C4-2B (cell line): ENCODE results near the gene KCTD5.

Source experiments
- H3K27ac ChIP-seq: fragments of 450-650 bp; 2 replicates; pipeline ENCODE4 v1.5.1; 2017
- ZFX ChIP-seq: fragments of 450-650 bp; IDR thresholded peaks from 2 replicates; pipeline ENCODE4 v1.6.1; 2017
- TF ChIP-seq, protein P1 (sequence below): fragments of 450-650 bp; conservative IDR thresholded peaks from 2 replicates; pipeline ENCODE4 v1.5.1; 2017; ENCODE audit warnings: mild to moderate bottlenecking

Gene KCTD5

GRCh38 chr16:2706611-2707311 is 24.4 kb downstream of the KCTD5 start:
- TF ChIP-seq, protein P1, sequence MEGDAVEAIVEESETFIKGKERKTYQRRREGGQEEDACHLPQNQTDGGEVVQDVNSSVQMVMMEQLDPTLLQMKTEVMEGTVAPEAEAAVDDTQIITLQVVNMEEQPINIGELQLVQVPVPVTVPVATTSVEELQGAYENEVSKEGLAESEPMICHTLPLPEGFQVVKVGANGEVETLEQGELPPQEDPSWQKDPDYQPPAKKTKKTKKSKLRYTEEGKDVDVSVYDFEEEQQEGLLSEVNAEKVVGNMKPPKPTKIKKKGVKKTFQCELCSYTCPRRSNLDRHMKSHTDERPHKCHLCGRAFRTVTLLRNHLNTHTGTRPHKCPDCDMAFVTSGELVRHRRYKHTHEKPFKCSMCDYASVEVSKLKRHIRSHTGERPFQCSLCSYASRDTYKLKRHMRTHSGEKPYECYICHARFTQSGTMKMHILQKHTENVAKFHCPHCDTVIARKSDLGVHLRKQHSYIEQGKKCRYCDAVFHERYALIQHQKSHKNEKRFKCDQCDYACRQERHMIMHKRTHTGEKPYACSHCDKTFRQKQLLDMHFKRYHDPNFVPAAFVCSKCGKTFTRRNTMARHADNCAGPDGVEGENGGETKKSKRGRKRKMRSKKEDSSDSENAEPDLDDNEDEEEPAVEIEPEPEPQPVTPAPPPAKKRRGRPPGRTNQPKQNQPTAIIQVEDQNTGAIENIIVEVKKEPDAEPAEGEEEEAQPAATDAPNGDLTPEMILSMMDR, result no peak
- no peak for TF ChIP-seq ZFX
- no peak overlapping the region for H3K27ac ChIP-seq

- TF ChIP-seq, protein P1, result no peak
- TF ChIP-seq ZFX, result no peak
- no peak overlapping the region for H3K27ac ChIP-seq
Measured at GRCh38 chr16:2707368-2708289, 25.3 kb downstream of the KCTD5 start.

DNA sequence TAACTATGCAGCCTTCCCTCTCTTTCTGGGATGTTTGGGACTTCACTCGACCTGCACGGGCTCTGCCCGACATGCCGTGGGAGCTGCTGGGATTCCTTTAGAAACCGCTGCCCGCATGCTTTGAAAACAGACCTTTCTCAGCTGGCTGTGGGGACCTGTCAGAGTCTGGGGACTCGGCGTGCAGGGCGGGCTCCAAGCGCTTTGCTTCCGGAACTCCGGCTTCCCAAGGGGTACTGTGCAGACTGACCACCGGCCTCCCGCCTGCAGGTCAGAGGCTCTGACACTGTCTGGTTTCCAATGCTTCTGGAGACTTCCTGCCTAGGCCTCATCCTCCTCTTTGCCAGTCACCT is 25.9 kb downstream of the KCTD5 start:
- TF ChIP-seq, protein P1, result no peak
- no peak for TF ChIP-seq ZFX
- no peak overlapping the region for H3K27ac ChIP-seq

DNA sequence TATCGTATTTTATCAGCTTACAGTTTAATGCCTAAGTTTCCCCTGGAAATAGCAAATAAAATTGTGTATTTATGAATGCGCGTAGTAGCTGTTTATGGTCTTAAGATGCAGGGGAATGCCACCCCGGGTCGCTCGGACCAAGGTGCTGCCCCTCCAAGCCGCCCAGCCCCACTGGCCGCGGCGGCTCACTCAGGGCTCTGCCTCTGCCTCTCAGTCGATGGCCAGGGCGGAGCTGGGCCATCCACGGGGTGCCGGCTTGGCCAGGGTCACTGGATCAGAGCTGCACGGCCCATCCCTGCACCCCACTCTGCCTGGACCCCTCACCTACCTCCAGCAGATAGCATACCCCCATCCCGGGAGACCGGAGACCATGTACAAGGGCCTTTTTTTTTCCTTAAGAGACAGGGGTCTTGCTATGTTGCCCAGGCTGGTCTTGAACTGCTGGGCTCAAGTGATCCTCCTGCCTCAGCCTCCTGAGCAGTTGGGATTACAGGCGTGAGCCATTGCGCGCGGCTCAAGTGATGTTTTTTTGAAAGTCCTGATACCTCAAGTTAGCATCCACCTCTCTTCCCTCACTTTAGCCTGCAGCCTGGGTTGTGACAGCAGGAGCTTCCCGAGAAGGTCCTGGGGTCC is 26.7 kb downstream of the KCTD5 start:
- no peak overlapping the region for H3K27ac ChIP-seq
- no peak for TF ChIP-seq ZFX
- TF ChIP-seq, protein P1, result no peak

DNA sequence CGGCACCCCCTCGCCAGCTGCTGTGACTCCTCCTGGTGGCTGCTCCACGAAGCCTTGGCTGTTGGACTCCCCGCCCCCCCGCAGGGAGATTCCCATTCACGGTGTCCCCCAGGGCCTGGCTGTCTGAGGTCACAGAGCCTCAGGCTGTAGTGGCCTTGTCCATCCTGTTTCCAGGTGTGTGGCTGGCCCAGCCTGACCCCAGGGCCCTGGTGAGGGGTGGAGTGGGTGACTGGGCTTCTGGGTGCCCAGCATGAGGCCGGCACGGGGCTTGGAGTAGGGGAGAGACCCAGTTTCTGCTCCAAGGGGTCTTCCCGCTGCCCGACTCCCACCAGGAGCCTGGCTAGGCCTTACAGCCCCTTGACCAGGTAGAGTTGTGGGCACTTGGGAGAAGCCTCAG is 27.3 kb downstream of the KCTD5 start:
- TF ChIP-seq ZFX, result no peak
- TF ChIP-seq, protein P1, result no peak

GRCh38 chr16:2710021-2710710 is 27.8 kb downstream of the KCTD5 start:
- no peak overlapping the region for H3K27ac ChIP-seq
- TF ChIP-seq, protein P1, result no peak
- TF ChIP-seq ZFX, result no peak

More for the DNA sequence above, 27.3 kb downstream of the KCTD5 start:
- no peak overlapping the region for H3K27ac ChIP-seq
